GM21786 (cell line): ENCODE measurements around the gene MST1R.

Experiments used
- ATAC-seq: cut with Tn5 transposase; IDR thresholded peaks from one replicate; pipeline ENCODE4 v1.9.1; 2021; ENCODE audit not compliant: unreplicated experiment

Gene MST1R

DNA sequence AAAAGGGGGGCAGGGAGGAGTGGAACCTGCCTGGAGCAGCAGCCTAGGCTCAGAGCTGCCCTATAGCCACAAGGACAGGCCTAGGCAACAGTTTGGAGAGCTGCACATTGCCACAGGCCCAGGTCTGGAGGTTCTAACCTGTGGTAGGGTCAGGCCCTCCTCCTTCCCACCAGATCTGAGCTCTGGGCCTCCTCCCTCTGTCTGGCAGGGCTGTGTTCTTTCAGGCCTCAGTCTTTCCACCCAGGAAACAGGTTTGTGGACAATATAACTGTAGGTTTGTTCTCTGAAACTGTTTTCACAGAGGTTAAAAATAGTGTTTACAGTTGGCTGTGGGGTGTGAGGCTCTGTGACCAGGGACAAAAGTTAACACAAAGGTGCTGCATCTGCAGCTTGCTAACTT lies 25.0 kb downstream of the MST1R start:
- ATAC-seq, result no peak

DNA sequence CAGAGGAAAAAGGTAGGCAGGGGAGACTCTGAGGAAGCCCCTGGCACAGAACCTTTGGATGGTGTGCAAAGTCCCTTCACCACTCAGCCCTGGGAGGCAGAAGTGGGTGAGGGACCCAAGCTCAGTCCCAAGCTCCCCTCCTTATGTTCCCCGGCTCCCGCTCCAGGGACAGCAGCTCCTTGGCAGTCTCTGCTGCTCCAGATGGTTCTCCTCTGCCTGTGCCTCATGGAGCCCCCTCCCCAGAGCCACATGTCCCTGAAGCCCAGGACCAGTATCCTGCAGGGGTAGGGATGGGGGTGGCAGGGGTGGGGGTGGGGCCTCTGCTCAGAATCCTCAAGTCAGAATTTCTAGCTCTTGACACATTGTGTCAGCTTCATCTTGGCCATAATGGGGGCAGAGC lies 26.0 kb downstream of the MST1R start:
- ATAC-seq, result no peak

DNA sequence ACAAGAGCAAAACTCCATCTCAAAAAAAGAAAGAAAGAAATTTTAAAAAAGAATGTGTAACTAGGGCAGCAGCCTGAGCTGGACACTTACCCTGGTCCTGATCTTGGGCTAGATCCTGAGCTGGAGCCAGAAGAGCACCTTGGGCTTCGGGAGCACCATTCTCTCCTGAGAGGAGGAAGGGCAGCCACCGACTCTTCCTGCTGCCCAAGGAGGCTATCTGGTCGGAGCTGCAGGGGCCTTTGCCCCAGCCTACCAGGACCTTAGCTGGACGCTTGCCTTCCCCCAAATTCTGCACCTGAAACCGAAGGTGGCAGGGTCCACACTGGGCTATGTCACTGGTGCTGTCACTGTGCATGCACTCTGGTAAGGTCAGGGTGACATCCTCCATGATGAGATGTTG lies 27.1 kb downstream of the MST1R start:
- ATAC-seq, result no peak

DNA sequence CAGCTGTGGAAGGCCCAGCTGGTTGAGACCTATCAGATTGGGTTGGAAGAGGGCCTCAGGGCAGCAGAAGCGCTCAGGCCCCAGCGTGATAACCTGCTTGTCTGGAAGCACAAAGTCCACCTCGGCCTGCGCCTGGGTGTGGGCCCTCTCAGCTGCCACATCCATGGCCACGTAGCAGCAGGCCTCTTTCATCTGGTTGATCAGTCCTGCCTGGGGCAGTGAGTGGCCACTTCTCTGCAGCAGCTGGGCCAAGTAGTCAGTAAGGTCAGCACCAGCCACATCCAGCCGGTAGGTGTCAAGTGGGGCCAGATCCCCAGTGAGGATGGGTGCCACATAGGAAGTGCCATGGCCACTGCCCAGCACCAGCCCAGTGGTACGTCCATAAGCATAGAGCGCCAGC lies 30.1 kb downstream of the MST1R start:
- ATAC-seq, result no peak

DNA sequence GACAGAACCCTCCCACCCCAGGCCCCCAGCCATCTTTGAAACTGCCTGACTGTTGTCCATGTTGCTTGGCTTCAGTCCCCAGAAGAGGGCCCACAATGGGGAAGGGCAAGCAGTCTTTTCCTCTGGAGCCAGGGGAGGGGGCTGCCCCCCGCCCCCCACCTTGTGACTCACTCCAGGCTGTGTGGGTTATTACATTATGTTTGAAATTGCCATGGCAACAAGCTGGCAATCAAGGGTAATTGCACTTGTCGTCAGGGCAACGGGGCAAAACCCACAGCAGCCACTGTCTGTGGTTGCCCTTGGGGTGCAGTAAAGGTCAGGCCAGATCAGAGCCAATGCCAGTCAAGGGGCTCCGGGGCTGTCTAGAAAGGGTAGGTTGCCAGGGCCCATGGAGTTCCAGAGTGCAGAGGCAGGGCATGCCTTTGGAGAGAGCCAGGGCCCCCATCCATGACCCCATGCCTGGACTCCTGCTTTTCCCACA lies 30.8 kb downstream of the MST1R start:
- ATAC-seq, result no peak

DNA sequence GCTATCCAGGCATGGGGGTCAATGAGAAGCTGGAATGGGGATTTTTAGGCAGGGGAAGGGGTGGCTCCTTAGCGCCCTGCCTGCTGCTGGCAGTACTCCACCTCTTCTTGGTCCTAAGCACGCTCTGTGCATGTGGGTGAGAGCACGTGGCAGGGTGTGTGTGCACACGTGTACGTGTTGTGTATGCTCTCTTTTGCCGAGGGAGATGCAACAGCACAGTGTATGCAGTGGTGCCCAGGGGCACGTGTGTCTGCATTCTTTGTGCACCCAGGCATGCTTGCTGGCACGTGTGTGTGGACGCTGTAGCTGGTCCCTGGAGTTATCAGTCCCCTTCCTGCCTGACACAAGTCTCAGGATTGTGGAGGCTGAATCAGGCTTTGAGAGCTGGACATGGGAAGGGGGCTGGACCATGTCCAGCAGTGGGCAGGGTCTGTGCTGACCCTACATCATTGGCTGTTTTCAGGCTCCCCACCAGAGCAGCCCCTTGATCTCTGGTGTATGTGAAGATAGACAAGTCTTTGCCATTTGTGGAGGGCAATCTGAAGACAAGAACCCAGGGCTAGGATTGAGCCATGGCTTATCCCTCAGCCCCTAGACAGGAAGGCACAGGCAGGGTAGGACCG lies 32.0 kb downstream of the MST1R start:
- ATAC-seq, result no peak

DNA sequence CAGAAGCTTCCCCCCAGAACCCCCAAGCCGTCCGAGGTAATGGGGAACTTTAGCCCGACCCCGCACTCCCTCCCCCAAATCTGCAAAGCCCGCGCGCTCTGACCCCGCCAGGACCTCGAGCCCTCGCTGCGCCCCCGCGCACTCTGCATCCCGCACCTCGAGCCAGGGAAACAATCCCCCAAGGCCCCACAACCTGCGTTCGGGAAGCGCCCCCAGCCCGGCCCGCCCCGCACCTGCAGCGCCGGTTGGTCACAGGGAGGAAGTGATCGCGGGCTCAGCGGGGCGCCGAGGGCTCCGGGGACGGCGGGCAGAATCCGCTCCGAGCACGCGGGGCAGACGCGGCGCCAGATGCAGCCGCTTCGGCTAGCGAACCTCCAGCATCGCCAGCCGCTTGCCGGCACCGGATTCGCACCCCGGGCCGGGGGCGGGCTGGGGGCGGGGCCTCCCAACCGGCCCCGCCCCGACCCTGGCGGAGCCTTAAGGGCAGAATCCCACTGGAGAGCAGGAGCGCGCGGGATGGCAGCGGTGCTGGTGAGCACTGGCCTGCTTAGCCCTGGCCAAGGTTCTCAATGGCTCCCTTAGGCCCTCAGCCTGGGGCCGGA lies 34.0 kb downstream of the MST1R start, which contains the start of gene CAMKV:
CAMKV (minus strand) TSS at position 382 of the 602 bp plus-strand sequence. CDS start 7,518 bp downstream, outside the sequence.
- no peak for ATAC-seq

DNA sequence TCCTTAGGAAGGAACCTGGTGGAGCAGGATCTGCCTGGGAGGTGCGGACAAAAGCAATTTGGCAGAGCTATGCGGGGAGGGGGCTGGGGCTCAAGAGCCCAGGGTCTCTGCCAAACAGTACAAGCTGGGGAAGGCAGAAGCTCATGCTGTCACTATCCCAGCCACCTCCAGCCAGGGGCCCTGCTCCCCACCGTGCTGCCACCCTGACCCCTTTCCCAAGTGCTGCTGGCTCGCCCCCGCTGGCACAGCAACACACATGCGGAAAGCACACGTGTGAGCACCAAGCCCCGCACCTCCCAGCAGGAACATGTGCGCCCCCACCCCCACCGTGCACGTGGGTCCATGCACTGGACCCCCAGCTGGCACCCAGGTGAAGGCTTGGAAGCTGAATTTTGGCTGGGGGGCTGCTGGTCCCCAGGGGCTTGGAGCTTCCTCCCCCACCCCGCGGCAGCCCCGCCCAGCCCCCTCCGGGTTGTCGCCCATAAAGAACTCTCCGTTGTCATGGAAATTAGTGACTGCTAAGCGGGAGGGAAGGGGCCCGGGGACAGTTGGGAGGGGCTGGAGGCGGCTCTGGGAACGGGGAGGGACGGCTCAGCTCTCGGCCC lies 34.7 kb downstream of the MST1R start:
- no peak for ATAC-seq

DNA sequence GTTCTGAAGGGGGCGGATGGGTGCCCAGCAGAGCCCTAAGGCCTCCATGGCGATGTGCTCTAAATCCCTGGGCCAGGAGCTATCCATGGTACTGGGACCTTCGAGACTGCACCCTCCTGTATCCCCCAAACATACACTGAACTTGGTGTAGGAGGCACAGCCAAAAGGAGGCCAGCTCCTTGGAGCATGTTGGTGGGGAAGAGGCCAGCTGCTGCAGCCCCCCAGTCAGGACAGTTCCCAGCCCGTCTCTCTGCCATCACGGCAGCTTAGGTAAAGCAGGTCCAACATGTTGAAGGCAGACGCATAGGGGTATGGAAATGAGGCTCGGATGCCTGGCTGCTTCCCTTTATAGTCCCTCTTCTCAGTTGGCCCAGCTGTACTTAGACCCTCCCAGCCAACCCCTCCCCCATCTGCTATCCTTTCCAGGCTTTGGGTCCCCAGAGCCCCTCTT lies 35.8 kb downstream of the MST1R start:
- no peak for ATAC-seq

DNA sequence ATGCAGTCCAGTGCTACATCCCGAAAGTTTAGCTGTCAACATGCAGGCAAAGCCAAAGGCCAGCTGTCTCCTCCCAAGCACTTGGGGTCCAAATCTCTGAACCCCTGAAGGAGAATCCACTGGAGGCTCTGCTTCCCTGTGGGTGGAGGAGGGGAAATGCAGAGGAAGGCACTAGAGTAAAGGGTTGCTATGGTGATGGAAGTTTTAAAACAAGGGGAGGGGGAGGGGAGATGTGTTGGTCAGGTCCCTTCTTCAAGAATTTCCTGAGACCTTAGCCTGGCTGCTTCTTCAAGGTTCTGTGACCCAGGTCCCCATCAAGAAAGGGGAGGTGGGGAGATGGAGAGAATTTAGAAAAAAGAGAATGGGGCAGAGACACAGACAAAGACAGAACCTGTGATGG lies 36.3 kb downstream of the MST1R start:
- ATAC-seq, result no peak

DNA sequence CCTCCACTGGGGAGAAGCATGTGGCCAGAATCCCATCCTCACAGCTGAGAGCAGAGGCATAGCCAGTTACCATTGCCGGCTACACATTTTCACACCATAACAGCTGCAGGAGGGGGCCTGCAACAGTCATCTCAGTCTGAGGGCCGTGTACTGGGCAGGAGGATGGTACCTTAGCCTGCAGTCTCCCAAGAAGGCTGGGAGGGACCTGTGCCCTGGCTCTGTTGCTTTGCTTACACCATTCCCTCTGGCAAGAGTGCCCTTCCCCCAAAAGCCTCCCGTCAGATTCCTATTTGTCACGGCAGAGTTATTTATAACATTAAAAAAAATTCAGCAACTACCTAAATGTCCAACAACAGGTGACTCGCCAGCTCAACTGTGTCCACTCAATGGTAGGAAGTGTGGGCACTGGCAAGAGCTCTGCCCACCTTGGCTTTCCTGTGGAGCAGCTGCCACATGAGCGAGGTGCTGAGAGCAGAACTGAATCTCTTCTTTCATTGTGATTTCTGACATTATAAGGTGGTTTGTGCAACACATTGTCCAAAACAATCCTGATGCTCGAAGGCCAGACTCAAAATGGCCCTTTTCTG lies 38.4 kb downstream of the MST1R start:
- no peak for ATAC-seq

DNA sequence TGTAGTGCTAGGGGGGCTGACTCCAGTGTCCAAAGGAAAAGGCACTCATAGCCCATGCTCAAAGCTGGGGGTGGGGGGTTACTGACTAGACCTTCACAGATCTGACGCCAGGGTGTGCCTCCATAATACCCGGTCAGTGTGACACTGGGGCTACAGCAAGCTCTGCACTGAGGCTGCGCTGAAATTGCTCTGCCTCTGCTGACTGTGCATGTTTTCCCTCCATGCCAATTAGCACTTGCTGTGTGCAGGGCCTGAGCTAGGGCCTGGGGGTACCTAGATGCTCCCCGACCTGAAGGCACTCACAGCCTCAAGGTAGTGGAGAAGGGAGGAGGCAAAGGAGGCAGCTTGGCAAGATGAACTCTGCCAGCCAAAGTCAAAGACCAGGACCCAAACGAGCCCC lies 39.2 kb downstream of the MST1R start:
- no peak for ATAC-seq

DNA sequence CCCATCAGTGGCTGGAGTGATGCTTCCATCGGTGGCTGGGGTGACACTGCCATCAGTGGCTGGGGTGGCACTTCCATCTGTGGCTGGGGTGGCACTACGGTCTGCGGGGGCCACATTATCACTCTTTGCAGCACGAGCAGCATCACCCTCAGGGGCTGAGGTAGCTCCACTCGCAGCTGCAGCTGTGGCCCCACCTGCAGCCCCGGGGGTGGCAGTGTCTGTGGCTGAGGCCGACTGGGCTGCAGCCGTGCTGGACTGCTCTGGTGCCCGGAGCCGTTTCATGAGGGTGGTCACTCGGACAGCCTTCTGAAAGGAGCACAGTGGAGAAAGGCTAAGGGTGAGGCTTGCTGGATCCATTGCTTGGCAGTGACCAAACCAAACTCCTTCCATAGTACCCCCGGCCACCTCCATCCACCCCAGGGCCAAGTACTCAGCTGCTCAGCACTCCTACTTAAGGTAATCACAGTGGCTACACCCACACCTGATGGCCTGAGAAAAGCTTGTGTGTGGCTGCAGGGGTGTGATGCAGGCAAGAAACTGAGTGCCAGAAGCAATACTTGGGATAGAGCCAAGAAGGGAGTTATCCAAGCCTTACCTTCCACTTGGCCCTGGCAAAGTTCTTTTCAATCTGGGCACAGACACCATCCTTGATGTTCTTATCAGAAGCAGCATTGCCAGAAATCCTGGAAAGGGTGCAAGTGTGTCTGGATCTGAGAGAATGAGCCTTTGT lies 43.9 kb downstream of the MST1R start:
- no peak for ATAC-seq

DNA sequence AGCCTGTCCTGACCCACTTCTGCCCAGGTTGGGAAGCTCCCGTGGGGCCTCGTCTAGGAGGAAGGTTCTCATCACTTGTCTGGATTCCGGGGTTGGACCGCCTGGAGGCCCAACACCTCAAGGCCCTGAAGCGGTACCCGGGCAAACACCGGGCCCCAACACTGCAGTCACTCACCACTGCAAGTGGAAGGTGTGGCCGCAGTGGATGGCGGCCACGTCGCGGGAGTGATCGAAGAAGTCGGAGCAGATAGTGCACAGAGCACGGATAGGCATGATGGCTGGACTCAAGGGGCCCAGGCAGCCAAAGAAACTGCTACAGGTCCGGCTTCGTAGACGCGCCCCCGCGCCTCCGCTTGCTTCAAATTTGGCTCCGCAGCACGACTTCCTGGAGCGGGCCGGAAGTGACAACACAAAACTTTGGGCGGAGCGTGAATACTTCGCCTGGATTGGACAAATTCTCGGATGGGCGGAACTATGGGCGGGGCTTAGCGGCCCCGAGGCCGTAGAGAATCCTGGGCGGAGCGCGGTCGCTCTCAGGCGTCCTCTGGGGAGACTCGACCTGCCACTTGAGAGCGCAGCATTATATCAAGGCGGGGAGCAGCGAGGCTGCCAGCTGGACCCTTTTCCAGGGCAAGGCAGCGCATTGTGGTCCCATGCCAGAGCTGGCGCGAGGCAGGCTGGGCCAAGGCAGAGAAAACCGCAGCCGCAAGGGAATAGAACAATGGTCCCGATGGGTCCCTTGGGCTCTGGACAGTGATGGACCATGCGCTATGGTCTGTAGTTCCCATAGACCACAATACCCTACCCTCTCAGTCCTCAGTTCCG lies 47.3 kb downstream of the MST1R start, which contains the start of gene TRAIP:
TRAIP (minus strand) TSS at position 384 of the 825 bp plus-strand sequence; CDS start at position 273, 111 bp downstream.
- peak; percentile 98 for ATAC-seq

DNA sequence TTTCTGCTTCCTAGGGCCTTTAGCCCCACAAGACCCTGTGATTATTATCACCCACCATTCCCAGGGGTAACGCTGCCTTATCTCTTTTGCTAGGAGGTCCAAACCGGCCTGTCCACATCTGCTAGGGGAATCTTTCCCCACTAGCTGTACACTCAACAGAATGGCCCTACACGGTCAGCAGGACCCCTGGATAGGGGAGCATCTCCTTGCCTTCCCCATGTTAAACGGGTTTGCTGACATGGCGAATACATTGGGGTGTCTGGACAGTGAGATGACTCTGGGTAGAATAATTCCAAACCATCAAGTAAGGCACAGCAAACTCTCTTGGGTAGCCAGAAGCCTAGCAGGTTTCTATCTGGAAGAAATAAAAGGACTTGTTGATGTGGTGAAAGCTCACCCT lies 48.0 kb downstream of the MST1R start:
- ATAC-seq, result no peak

DNA sequence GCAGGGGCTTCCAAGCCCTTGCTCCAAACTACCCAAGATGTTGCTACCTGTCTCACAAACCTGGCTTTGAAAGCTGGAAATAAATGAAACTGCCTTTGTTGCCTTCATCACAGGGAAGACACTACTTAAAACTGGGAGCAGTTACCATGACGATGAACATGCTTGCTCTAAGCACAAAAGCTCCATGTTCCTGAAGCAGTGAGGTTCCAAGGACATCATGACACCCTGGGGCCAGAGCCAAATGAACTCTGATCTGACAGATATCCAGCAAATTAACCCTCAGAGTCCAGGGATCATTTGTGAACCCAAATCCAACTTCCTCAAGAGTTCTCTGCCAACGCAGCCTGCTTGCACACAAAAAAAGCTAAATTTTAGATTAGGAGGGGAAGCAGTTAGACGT lies 58.0 kb downstream of the MST1R start:
- no peak for ATAC-seq

DNA sequence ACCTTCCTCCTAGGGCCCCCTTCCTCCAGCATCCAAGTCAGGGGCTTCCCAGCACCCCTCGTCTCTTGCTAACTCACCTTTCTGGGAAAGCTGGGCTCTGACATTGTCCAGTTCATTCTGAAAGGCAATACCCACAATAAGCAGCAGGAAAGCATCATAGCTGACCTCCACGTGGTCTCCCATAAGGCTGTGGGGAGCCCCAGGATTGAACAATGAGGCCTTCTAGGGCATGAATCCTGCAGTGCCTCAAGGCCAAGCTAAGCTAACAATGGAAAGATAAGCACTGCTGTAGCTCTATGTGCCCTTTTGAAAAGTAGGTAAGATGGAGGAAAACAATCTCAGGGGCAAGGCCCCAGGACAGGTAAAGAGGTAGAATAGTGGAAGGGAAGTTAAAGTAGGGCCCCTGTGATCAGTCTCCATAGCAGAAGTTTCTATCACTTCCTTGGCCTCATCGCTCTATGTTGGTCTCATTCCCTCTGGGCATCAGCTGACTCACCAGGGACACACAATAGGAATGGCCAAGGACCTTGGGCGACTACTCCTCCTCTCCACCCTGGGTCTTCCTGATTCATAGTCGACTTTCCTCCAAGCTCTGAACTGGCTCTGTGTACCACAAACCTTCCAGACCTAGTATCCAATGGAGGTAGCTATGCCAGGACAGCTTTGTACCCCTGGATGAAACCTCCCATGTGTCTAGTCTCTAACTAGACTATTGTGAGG lies 59.0 kb downstream of the MST1R start:
- ATAC-seq, result no peak

DNA sequence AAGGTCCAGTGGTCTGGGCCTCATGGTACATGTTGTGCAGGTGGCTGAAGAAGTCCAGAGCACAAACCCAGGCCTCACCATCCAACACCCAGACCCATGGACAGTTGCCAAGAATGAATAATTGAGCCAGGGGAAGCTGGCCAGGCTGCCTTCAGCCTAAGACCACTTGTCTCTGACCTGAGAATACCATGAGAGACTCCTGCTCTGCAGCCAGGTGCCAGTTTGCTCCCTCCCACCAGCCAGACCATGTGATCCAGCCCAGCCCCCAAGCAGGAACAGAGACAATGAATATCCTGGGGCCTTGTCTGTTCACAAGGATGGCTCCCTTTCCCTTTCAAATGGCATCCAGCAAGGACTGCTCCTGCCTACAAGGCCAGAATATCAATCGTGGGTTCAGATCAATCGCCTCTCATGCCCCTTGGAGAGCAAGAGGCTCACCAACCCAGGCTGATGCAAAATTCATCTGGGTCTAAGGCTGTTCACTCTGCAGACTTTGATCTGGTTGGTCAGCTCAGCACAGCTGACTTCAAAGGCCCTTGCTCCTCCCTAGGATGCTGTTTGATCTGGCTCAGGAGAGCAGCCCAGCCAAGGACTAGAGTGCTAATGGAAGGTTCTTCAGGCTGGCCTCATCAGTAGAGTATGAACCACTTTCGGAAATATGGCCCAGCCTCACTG lies 60.7 kb downstream of the MST1R start:
- no peak for ATAC-seq

DNA sequence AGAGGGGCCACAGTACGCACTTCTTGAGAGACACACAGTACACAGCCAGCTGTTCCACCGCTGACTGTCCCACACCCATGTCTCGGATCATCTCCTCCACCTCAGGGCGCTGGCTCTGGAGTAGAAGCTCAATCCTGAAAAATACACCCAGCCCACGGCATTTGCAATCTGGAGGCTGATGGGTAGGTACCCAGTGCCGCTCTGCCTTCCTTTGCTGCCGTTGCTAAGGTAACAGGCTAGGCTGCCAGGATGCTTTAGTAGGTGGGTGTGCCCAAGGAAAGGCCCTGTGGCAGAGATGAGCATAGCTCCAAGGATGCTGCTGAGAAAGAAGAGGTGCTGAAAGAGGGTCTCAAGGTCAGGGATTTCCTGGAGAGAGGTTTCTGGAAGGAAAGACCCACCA lies 61.9 kb downstream of the MST1R start:
- no peak for ATAC-seq
